GM23338 (cell line): ENCODE measurements around the gene CD7. TPM values are rescaled to one million over a fixed set of nuclear protein-coding genes. Genes with fewer than 3 reads are reported as not detected.

ENCODE experiments used
- ATAC-seq: fragments of 200-7000 bp; cut with Tn5 transposase; 3 replicates; pipeline ENCODE4 v1.9.1; 2020
- DNase-seq: peaks from one replicate; pipeline ENCODE4 v3.0.0-alpha.2; 2015; ENCODE audit warnings: low spot score
- H2AFZ ChIP-seq: fragments of 200-600 bp; sonication (generic); 2 replicates; pipeline ENCODE4 v1.8.0; 2016; ENCODE audit warnings: antibody characterized with exemption, mild to moderate bottlenecking, moderate library complexity
- H3F3A ChIP-seq: fragments of 200-600 bp; sonication (generic); replicated peaks from 2 replicates; pipeline ENCODE4 v1.8.0; 2017; ENCODE audit warnings: antibody characterized with exemption, mixed run types, low read depth
- H3K27ac ChIP-seq: fragments of 200-600 bp; sonication (generic); 2 replicates; pipeline ENCODE4 v1.6.1; 2016; ENCODE audit warnings: low read depth
- H3K27me3 ChIP-seq: fragments of 200-600 bp; sonication (generic); 2 replicates; pipeline ENCODE4 v1.8.0; 2016; ENCODE audit warnings: mild to moderate bottlenecking, mixed run types, moderate library complexity; ENCODE audit not compliant: insufficient read depth
- H3K36me3 ChIP-seq: fragments of 200-600 bp; sonication (generic); 2 replicates; pipeline ENCODE4 v1.8.0; 2016; ENCODE audit warnings: mild to moderate bottlenecking; ENCODE audit not compliant: insufficient read depth
- H3K4me1 ChIP-seq: fragments of 200-600 bp; sonication (generic); 2 replicates; pipeline ENCODE4 v1.8.0; 2016; ENCODE audit warnings: mild to moderate bottlenecking, moderate library complexity; ENCODE audit not compliant: insufficient read depth
- H3K4me2 ChIP-seq: fragments of 200-600 bp; sonication (generic); 2 replicates; pipeline ENCODE4 v1.7.1; 2017; ENCODE audit warnings: mixed run types
- H3K4me3 ChIP-seq: fragments of 200-600 bp; sonication (generic); 2 replicates; pipeline ENCODE4 v1.6.1; 2016; ENCODE audit warnings: mixed run types
- H3K79me2 ChIP-seq: fragments of 200-600 bp; sonication (generic); replicated peaks from 2 replicates; pipeline ENCODE4 v1.8.0; 2017; ENCODE audit warnings: mild to moderate bottlenecking; ENCODE audit not compliant: insufficient read depth
- H3K9me2 ChIP-seq: fragments of 200-600 bp; sonication (generic); 2 replicates; pipeline ENCODE4 v1.8.0; 2017; ENCODE audit not compliant: insufficient read depth
- H4K20me1 ChIP-seq: fragments of 200-600 bp; sonication (generic); replicated peaks from 2 replicates; pipeline ENCODE4 v1.8.0; 2017; ENCODE audit warnings: mild to moderate bottlenecking; ENCODE audit not compliant: insufficient read depth
- H3K27ac Mint-ChIP-seq: 2 replicates; pipeline ENCODE4 v1.8.0; 2020; ENCODE audit warnings: inconsistent platforms, mild to moderate bottlenecking, moderate library complexity, mixed read lengths
- H3K27me3 Mint-ChIP-seq: 3 replicates; pipeline ENCODE4 v1.8.0; 2022; ENCODE audit warnings: low read depth, mild to moderate bottlenecking, moderate library complexity, mixed read lengths, inconsistent platforms; ENCODE audit not compliant: insufficient read depth, poor library complexity
- H3K36me3 Mint-ChIP-seq: 3 replicates; pipeline ENCODE4 v1.8.0; 2021; ENCODE audit warnings: low read depth, mild to moderate bottlenecking, inconsistent platforms, moderate library complexity, mixed read lengths
- H3K4me1 Mint-ChIP-seq: 3 replicates; pipeline ENCODE4 v1.8.0; 2020; ENCODE audit warnings: mild to moderate bottlenecking, inconsistent platforms, mixed read lengths
- H3K4me3 Mint-ChIP-seq: 3 replicates; pipeline ENCODE4 v1.8.0; 2021; ENCODE audit warnings: moderate library complexity, mild to moderate bottlenecking, inconsistent platforms, mixed read lengths
- H3K9me3 Mint-ChIP-seq: 3 replicates; pipeline ENCODE4 v1.8.0; 2020; ENCODE audit warnings: moderate library complexity, mild to moderate bottlenecking, inconsistent platforms, mixed read lengths
- CREB1 ChIP-seq: fragments of 250-450 bp; sonication (Bioruptor Pico); IDR thresholded peaks from 2 replicates; pipeline ENCODE4 v1.5.0; 2020; ENCODE audit warnings: low read depth, mild to moderate bottlenecking, moderate library complexity
- EZH2phosphoT487 ChIP-seq: fragments of 200-600 bp; sonication (generic); IDR thresholded peaks from one replicate; pipeline ENCODE4 v1.8.1; 2018; ENCODE audit warnings: antibody characterized with exemption; ENCODE audit not compliant: unreplicated experiment
- JUNB ChIP-seq: IDR thresholded peaks from one replicate; pipeline ENCODE4 v1.6.1; 2016; ENCODE audit warnings: antibody characterized with exemption; ENCODE audit not compliant: unreplicated experiment
- NANOG ChIP-seq: IDR thresholded peaks from 2 replicates; pipeline ENCODE4 v1.6.1; 2016; ENCODE audit warnings: antibody characterized with exemption, borderline replicate concordance
- STAT1 ChIP-seq: IDR thresholded peaks from one replicate; pipeline ENCODE4 v1.6.1; 2016; ENCODE audit warnings: antibody characterized with exemption; ENCODE audit not compliant: unreplicated experiment
- ZNF331 ChIP-seq: fragments of 250-450 bp; sonication (Bioruptor Pico); IDR thresholded peaks from 2 replicates; pipeline ENCODE4 v1.5.0; 2020; ENCODE audit warnings: low read depth, mild to moderate bottlenecking, moderate library complexity
- polyA plus RNA-seq: library from polyadenylated mRNA; unstranded; fragments of >200 nt; fragmentation: Nextera tagmentation; extraction: Ambion mirVana; gene quantifications from 2 replicates; pipeline ENCODE4 v1.2.1, GENCODE V29; 2016
- total RNA-seq: library from RNA; depleted of rRNA; stranded (reverse); fragments of >200 nt; shearing (Covaris generic); gene quantifications from 2 replicates; pipeline ENCODE4 v1.2.3, GENCODE V29; 2014
- TF ChIP-seq, protein P1 (sequence below): IDR thresholded peaks from one replicate; pipeline ENCODE4 v1.6.1; 2018; ENCODE audit warnings: antibody characterized with exemption; ENCODE audit not compliant: unreplicated experiment
- TF ChIP-seq, protein P2 (sequence below): fragments of 250-450 bp; sonication (Bioruptor Pico); IDR thresholded peaks from 2 replicates; pipeline ENCODE4 v1.5.0; 2020; ENCODE audit warnings: mild to moderate bottlenecking, moderate library complexity
- TF ChIP-seq, protein P3 (sequence below), 2 experiments: fragments of 200-600 bp in 1 of 2; sonication (generic) in 1 of 2; conservative IDR thresholded peaks; 2 replicates each; pipeline versions ENCODE4 v1.5.1 to v1.6.1; 2016 to 2017; ENCODE audit warnings: antibody characterized with exemption in 2 of 2, low read depth in 2 of 2, mild to moderate bottlenecking in 2 of 2, moderate library complexity in 1 of 2

The CD7 gene
- total and polyA plus RNA-seq, 2 experiments from 2014 or later = 0.42 to 0.44 TPM

DNA sequence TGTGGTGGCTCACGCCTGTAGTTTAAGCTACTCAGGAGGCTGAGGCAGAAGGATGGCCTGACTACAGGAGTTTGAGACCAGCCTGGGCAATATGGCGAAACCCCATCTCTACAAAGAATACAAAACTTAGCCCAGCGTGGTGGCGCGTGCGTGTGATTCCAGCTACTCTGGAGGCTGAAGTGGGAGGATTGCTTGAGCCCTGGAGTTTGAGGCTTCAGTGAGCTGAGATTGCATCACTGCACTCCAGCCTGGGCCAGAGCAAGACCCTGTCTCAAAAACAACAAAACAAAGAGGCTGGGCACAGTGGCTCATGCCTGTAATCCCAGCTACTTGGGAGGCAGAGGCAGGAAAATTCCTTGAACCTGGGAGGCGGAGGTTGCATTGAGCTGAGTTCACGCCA, 36.9 kb downstream of the CD7 start (continued):
- TF ChIP-seq, protein P1, sequence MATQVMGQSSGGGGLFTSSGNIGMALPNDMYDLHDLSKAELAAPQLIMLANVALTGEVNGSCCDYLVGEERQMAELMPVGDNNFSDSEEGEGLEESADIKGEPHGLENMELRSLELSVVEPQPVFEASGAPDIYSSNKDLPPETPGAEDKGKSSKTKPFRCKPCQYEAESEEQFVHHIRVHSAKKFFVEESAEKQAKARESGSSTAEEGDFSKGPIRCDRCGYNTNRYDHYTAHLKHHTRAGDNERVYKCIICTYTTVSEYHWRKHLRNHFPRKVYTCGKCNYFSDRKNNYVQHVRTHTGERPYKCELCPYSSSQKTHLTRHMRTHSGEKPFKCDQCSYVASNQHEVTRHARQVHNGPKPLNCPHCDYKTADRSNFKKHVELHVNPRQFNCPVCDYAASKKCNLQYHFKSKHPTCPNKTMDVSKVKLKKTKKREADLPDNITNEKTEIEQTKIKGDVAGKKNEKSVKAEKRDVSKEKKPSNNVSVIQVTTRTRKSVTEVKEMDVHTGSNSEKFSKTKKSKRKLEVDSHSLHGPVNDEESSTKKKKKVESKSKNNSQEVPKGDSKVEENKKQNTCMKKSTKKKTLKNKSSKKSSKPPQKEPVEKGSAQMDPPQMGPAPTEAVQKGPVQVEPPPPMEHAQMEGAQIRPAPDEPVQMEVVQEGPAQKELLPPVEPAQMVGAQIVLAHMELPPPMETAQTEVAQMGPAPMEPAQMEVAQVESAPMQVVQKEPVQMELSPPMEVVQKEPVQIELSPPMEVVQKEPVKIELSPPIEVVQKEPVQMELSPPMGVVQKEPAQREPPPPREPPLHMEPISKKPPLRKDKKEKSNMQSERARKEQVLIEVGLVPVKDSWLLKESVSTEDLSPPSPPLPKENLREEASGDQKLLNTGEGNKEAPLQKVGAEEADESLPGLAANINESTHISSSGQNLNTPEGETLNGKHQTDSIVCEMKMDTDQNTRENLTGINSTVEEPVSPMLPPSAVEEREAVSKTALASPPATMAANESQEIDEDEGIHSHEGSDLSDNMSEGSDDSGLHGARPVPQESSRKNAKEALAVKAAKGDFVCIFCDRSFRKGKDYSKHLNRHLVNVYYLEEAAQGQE = no peak
- TF ChIP-seq, protein P2, sequence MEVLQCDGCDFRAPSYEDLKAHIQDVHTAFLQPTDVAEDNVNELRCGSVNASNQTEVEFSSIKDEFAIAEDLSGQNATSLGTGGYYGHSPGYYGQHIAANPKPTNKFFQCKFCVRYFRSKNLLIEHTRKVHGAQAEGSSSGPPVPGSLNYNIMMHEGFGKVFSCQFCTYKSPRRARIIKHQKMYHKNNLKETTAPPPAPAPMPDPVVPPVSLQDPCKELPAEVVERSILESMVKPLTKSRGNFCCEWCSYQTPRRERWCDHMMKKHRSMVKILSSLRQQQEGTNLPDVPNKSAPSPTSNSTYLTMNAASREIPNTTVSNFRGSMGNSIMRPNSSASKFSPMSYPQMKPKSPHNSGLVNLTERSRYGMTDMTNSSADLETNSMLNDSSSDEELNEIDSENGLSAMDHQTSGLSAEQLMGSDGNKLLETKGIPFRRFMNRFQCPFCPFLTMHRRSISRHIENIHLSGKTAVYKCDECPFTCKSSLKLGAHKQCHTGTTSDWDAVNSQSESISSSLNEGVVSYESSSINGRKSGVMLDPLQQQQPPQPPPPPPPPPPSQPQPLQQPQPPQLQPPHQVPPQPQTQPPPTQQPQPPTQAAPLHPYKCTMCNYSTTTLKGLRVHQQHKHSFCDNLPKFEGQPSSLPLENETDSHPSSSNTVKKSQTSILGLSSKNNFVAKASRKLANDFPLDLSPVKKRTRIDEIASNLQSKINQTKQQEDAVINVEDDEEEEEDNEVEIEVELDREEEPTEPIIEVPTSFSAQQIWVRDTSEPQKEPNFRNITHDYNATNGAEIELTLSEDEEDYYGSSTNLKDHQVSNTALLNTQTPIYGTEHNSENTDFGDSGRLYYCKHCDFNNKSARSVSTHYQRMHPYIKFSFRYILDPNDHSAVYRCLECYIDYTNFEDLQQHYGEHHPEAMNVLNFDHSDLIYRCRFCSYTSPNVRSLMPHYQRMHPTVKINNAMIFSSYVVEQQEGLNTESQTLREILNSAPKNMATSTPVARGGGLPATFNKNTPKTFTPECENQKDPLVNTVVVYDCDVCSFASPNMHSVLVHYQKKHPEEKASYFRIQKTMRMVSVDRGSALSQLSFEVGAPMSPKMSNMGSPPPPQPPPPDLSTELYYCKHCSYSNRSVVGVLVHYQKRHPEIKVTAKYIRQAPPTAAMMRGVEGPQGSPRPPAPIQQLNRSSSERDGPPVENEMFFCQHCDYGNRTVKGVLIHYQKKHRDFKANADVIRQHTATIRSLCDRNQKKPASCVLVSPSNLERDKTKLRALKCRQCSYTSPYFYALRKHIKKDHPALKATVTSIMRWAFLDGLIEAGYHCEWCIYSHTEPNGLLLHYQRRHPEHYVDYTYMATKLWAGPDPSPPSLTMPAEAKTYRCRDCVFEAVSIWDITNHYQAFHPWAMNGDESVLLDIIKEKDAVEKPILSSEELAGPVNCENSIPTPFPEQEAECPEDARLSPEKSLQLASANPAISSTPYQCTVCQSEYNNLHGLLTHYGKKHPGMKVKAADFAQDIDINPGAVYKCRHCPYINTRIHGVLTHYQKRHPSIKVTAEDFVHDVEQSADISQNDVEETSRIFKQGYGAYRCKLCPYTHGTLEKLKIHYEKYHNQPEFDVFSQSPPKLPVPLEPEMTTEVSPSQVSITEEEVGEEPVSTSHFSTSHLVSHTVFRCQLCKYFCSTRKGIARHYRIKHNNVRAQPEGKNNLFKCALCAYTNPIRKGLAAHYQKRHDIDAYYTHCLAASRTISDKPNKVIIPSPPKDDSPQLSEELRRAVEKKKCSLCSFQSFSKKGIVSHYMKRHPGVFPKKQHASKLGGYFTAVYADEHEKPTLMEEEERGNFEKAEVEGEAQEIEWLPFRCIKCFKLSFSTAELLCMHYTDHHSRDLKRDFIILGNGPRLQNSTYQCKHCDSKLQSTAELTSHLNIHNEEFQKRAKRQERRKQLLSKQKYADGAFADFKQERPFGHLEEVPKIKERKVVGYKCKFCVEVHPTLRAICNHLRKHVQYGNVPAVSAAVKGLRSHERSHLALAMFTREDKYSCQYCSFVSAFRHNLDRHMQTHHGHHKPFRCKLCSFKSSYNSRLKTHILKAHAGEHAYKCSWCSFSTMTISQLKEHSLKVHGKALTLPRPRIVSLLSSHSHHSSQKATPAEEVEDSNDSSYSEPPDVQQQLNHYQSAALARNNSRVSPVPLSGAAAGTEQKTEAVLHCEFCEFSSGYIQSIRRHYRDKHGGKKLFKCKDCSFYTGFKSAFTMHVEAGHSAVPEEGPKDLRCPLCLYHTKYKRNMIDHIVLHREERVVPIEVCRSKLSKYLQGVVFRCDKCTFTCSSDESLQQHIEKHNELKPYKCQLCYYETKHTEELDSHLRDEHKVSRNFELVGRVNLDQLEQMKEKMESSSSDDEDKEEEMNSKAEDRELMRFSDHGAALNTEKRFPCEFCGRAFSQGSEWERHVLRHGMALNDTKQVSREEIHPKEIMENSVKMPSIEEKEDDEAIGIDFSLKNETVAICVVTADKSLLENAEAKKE (CRISPR knock-in tag) = no peak
- TF ChIP-seq STAT1 = no peak

DNA sequence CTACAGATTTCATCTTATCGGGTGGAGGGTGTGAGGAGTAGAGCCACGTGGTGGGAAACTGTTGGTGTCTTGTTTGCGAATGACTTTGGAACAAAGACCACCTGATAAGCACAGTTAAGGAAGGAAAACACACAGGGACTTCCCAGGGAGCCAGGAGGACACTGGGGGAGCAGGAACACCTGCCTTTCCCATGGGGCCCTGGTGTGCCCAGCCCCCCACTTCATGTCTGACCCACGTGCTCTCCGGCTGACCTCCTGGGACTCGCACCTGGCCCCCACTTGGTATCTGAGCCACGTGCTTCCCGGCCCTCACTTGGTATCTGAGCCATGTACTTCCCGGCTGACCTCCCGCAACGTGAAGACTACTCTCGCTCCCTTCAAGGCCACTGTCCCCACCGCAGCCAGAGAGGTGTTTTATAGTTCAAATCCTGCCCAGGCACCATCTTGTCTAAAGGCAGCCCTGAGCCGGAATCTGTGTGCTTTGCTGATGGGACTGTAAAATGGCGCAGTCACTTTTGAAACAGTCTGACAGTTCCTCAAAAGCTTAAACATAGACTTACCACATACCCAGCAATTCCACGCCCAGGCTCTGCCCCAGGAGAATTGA, 38.5 kb downstream of the CD7 start:
- H3K27ac Mint-ChIP-seq = no peak overlapping the region
- Histone ChIP-seq H3K4me2 (no peak overlapping the region), H3F3A (0 out of 2 replicates have a peak, but pooled peaks cover 14% of the 10 kb centered on the region), H3K4me3 (no peak overlapping the region), H3K36me3 (no peaks in the 10 kb centered on the region), H3K4me1 (peaks cover 4% of the 10 kb centered on the region; the same call in 1 of the 2 replicates), H3K79me2 (no peaks in the 10 kb centered on the region), H2AFZ (no peak overlapping the region), H3K27me3 (no peaks in the 10 kb centered on the region), H4K20me1 (peaks cover 5% of the 10 kb centered on the region; the same call in 1 of the 2 replicates), H3K27ac (no peak overlapping the region), H3K9me2 (no peaks in the 10 kb centered on the region)
- peaks cover 28% of the 10 kb centered on the region for H3K4me1 Mint-ChIP-seq
- H3K9me3 Mint-ChIP-seq = no peaks in the 10 kb centered on the region; the same call in 2 of the 3 replicates
- no peak overlapping the region for H3K4me3 Mint-ChIP-seq
- DNase-seq (no peak), ATAC-seq (peak; percentile 14)
- peaks cover 19% of the 10 kb centered on the region for H3K27me3 Mint-ChIP-seq
- H3K36me3 Mint-ChIP-seq = no peaks in the 10 kb centered on the region
- TF ChIP-seq, protein P1 = no peak
- TF ChIP-seq, protein P3, sequence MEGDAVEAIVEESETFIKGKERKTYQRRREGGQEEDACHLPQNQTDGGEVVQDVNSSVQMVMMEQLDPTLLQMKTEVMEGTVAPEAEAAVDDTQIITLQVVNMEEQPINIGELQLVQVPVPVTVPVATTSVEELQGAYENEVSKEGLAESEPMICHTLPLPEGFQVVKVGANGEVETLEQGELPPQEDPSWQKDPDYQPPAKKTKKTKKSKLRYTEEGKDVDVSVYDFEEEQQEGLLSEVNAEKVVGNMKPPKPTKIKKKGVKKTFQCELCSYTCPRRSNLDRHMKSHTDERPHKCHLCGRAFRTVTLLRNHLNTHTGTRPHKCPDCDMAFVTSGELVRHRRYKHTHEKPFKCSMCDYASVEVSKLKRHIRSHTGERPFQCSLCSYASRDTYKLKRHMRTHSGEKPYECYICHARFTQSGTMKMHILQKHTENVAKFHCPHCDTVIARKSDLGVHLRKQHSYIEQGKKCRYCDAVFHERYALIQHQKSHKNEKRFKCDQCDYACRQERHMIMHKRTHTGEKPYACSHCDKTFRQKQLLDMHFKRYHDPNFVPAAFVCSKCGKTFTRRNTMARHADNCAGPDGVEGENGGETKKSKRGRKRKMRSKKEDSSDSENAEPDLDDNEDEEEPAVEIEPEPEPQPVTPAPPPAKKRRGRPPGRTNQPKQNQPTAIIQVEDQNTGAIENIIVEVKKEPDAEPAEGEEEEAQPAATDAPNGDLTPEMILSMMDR (conservative IDR thresholded peaks at IDR 0.05; ENCODE audit: low read depth in 2 of 2) = no peak
- TF ChIP-seq STAT1 (no peak), NANOG (no peak), ZNF331 (CRISPR knock-in tag) (no peak), EZH2phosphoT487 (no peak), JUNB (no peak), CREB1 (CRISPR knock-in tag) (no peak)
